Esophagus muscularis mucosa (tissue), 4 donors: ENCODE measurements around the gene MFSD6. TPM values are rescaled to one million over a fixed set of nuclear protein-coding genes. Genes with fewer than 3 reads are reported as not detected.
A peak's percentile ranks its signal among the peaks of the same experiment; 100 is the strongest.

Experiments
- DNase-seq: peaks from one replicate; pipeline ENCODE4 v3.0.0-alpha.2; 2017; ENCODE audit errors: extremely low spot score
- H3K27ac ChIP-seq, 4 donors: fragments of 200-600 bp; sonication (generic); replicated peaks in 1 of 4; 1 replicate in 3 of 4; 2 replicates in 1 of 4; pipeline ENCODE4 v1.5.1; 2016 to 2019; ENCODE audit warnings: mild to moderate bottlenecking in 1 of 4
- H3K27me3 ChIP-seq, 4 donors: fragments of 200-600 bp; sonication (generic); one replicate each; pipeline versions ENCODE4 v1.5.1 to v1.6.0; 2016 to 2019
- H3K36me3 ChIP-seq, 4 donors: fragments of 200-600 bp; sonication (generic); one replicate each; pipeline ENCODE4 v1.5.1; 2016 to 2019
- H3K4me1 ChIP-seq, 4 donors: fragments of 200-600 bp; sonication (generic); one replicate each; pipeline ENCODE4 v1.5.1; 2016 to 2019
- H3K4me3 ChIP-seq, 4 donors: fragments of 200-600 bp; sonication (generic); 1 replicate in 2 of 4; 2 replicates in 2 of 4; pipeline ENCODE4 v1.5.1; 2016 to 2019; ENCODE audit warnings: mild to moderate bottlenecking in 4 of 4, moderate library complexity in 1 of 4
- H3K9me3 ChIP-seq, 4 donors: fragments of 200-600 bp; sonication (generic); 1 replicate in 3 of 4; 2 replicates in 1 of 4; pipeline ENCODE4 v1.5.1; 2016 to 2019
- EP300 ChIP-seq: sonication (generic); formaldehyde crosslinking; IDR thresholded peaks from one replicate; pipeline ENCODE4 v1.6.1; 2017; ENCODE audit warnings: antibody characterized with exemption
- POLR2A ChIP-seq: fragments of 450-650 bp; IDR thresholded peaks from one replicate; pipeline ENCODE4 v1.6.1; 2017; ENCODE audit warnings: antibody characterized with exemption, moderate library complexity, mild to moderate bottlenecking, low read depth
- POLR2AphosphoS5 ChIP-seq, 2 donors: sonication (generic); formaldehyde crosslinking; IDR thresholded peaks; one replicate each; pipeline ENCODE4 v1.6.1; 2017; ENCODE audit warnings: antibody characterized with exemption in 2 of 2
- WGBS: methylation state at CpG from one replicate; pipeline ENCODE4 v1.1.5; 2018; 5-methylcytosine and 5-hydroxymethylcytosine counted together
- intact Hi-C: fragments of 100-400 bp; cut with DNase I; formaldehyde crosslinking; loops from one replicate; pipeline ENCODE4 v1.15.1; 2023
- total RNA-seq, 4 donors: library from RNA; depleted of rRNA; stranded (reverse); fragments of >200 nt; gene quantifications; one replicate each; pipeline versions ENCODE4 v1.1.0 to v1.2.1, GENCODE V29; 2016
- TF ChIP-seq, protein P1 (sequence below), 3 experiments: fragments of 200-600 bp in 2 of 3; fragments of 450-650 bp in 1 of 3; sonication (generic) in 2 of 3; IDR thresholded peaks; one replicate each; pipeline ENCODE4 v1.5.1; 2017 to 2019; ENCODE audit warnings: antibody characterized with exemption in 3 of 3, mild to moderate bottlenecking in 2 of 3, moderate library complexity in 1 of 3

The MFSD6 gene
- total RNA-seq, 4 donors from 2014 or later, result 145 to 180 (median 163) TPM

DNA sequence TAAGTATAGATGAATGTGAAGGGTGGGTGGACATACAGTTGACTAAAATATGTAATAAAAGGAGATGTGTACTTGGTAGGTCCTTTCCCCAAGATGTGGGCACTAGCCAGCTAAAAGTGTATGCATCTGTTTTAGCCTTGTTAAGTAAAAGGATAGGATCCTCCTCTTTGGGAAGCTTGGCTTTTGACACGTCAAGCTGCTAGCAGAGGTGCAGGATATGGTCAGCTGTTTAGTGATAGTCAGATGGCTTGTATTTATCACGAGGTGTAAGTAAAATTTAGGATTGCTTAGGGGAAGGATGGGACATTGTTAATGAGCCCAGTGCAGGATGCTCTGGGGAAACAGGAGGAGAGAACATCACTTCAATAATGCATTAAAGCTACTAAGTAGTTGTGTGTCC is 1.5 kb downstream of the MFSD6 start:
- TF ChIP-seq EP300, result no peak
- no peak for TF ChIP-seq POLR2AphosphoS5 (IDR thresholded peaks at IDR 0.05)
- TF ChIP-seq POLR2A, result no peak
- TF ChIP-seq, protein P1, sequence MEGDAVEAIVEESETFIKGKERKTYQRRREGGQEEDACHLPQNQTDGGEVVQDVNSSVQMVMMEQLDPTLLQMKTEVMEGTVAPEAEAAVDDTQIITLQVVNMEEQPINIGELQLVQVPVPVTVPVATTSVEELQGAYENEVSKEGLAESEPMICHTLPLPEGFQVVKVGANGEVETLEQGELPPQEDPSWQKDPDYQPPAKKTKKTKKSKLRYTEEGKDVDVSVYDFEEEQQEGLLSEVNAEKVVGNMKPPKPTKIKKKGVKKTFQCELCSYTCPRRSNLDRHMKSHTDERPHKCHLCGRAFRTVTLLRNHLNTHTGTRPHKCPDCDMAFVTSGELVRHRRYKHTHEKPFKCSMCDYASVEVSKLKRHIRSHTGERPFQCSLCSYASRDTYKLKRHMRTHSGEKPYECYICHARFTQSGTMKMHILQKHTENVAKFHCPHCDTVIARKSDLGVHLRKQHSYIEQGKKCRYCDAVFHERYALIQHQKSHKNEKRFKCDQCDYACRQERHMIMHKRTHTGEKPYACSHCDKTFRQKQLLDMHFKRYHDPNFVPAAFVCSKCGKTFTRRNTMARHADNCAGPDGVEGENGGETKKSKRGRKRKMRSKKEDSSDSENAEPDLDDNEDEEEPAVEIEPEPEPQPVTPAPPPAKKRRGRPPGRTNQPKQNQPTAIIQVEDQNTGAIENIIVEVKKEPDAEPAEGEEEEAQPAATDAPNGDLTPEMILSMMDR (IDR thresholded peaks at IDR 0.05), result no peak
- H3K27me3 ChIP-seq, result no peaks in the 10 kb centered on the region
- H3K27ac ChIP-seq, result peak overlapping the region; percentile 87 to 92 (median 90)
- H3K9me3 ChIP-seq, result no peaks in the 10 kb centered on the region
- no peak for DNase-seq
- peak overlapping the region; percentile 86 to 92 (median 90) for H3K4me3 ChIP-seq
- intact Hi-C loops, result loop anchor here (5.0 kb wide), 1 partner anchor 98 kb away; no protein-coding TSS in a partner anchor
- peaks cover 18 to 64% (median 53%) of the 10 kb centered on the region in 4 donors for H3K4me1 ChIP-seq
- no peaks in the 10 kb centered on the region for H3K36me3 ChIP-seq
- 32% methylated on average over 2 of the region's 2 CpGs for WGBS

DNA sequence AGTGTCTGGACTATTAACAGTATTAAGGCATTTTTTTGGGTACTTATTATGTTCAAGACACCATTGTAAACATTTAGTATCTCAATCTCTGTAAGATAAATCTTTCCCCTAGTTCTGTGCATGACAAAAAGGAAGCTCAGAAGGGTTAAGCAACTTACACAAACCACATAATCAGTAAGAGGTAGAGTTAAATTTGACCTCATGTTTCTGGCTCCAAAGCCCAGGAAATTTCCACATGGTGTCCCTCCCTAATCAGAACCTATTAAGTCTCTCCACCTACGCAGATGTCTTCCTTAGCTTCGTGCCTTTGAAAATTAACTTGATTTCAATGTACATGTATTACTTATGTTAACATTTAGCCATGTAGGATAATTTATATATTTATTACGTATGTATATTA is 2.0 kb downstream of the MFSD6 start:
- 61% methylated on average over 3 of the region's 3 CpGs for WGBS
- TF ChIP-seq POLR2AphosphoS5 (IDR thresholded peaks at IDR 0.05), result no peak
- no peaks in the 10 kb centered on the region for H3K9me3 ChIP-seq
- H3K4me3 ChIP-seq, result no peak overlapping the region
- intact Hi-C loops, result no loop called here
- H3K36me3 ChIP-seq, result no peaks in the 10 kb centered on the region
- no peaks in the 10 kb centered on the region for H3K27me3 ChIP-seq
- peak overlapping the region in 1 of 4 donors; percentile 87 for H3K27ac ChIP-seq
- no peak for DNase-seq
- H3K4me1 ChIP-seq, result peaks cover 18 to 64% (median 56%) of the 10 kb centered on the region in 4 donors

DNA sequence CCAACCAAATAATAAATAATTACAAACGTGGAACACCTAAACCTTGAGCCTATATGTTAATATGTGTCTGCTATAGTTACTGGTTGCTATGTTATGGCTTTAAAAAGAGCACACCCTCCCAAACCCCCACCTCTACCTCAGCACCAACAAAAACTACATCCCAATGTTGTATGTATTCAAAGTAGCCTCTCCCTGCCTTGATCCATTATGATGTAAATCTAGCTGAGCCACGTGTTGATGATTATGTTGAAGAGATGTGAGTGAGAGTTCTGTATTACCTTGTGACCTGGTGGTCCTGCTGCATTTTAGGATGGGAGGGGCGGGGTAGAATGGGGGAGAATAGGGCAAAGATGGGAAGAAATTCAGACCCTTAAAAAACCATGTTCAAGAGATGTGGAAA is 4.8 kb downstream of the MFSD6 start:
- intact Hi-C loops, result no loop called here
- no peak for DNase-seq
- WGBS, result 62% methylated on average over 3 of the region's 3 CpGs

DNA sequence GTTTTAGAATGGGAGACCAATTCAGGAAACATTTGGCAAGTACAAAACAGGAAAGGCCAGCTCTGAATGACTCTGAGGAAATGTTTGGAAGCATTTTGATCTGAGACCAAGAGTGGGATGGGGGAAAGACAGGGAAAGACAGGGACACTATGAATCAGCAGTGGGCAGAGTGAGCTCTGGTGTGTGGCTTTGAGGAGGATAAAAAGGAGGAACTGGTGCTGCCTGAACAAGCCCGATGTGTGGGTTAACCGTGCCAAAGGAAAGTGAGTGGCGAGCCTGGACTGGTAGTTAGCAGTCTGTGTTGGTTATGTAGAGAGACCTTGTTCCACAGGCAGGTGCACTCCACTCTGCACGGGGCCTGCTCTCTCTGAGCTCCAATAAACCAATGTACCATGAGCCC is 5.3 kb downstream of the MFSD6 start:
- peaks cover 25 to 80% (median 76%) of the 10 kb centered on the region in 4 donors for H3K4me1 ChIP-seq
- no peak for DNase-seq
- no peak overlapping the region for H3K27ac ChIP-seq
- no peaks in the 10 kb centered on the region for H3K9me3 ChIP-seq
- no peak for TF ChIP-seq EP300
- TF ChIP-seq POLR2A, result no peak
- TF ChIP-seq, protein P1 (IDR thresholded peaks at IDR 0.05), result no peak
- TF ChIP-seq POLR2AphosphoS5 (IDR thresholded peaks at IDR 0.05), result no peak
- intact Hi-C loops, result no loop called here
- no peak overlapping the region for H3K4me3 ChIP-seq
- H3K27me3 ChIP-seq, result no peaks in the 10 kb centered on the region
- 59% methylated on average over 4 of the region's 4 CpGs for WGBS
- no peaks in the 10 kb centered on the region for H3K36me3 ChIP-seq

More for the DNA sequence above, 4.8 kb downstream of the MFSD6 start:
- peaks cover 25 to 79% (median 73%) of the 10 kb centered on the region in 4 donors for H3K4me1 ChIP-seq
- no peaks in the 10 kb centered on the region for H3K9me3 ChIP-seq
- H3K36me3 ChIP-seq, result no peaks in the 10 kb centered on the region
- H3K27me3 ChIP-seq, result no peaks in the 10 kb centered on the region
- H3K4me3 ChIP-seq, result no peak overlapping the region
- no peak overlapping the region for H3K27ac ChIP-seq
- no peak for TF ChIP-seq POLR2AphosphoS5 (IDR thresholded peaks at IDR 0.05)
- TF ChIP-seq, protein P1 (IDR thresholded peaks at IDR 0.05), result no peak
- no peak for TF ChIP-seq POLR2A
- no peak for TF ChIP-seq EP300

DNA sequence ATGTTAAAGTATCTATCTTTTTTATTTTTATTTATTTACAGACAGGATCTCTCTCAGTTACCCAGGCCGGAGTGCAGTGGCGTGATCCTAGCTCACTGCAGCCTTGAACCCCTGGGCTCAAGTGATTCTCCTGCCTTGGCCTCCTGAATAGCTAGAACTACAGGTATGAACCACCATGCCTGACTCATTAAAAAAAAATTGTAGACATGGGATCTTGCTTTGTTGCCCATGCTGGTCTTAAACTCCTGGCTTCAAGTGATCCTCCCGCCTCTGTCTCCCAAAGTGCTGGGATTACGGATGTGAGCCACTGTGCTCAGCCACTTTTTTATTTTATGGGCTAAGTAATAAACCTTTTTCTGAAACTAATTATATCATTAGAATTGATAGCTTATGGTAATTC is 7.1 kb downstream of the MFSD6 start:
- TF ChIP-seq, protein P1 (IDR thresholded peaks at IDR 0.05), result no peak
- no peak for TF ChIP-seq POLR2AphosphoS5 (IDR thresholded peaks at IDR 0.05)
- no peak for TF ChIP-seq POLR2A
- no peak for TF ChIP-seq EP300
- 99% methylated on average over 4 of the region's 4 CpGs for whole genome bisulfite sequencing
- no peak overlapping the region for H3K4me3 ChIP-seq
- peaks cover 16 to 72% (median 69%) of the 10 kb centered on the region in 4 donors for H3K4me1 ChIP-seq
- DNase-seq, result no peak
- intact Hi-C loops, result no loop called here
- no peaks in the 10 kb centered on the region for H3K36me3 ChIP-seq
- no peaks in the 10 kb centered on the region for H3K27me3 ChIP-seq
- H3K9me3 ChIP-seq, result no peaks in the 10 kb centered on the region
- H3K27ac ChIP-seq, result no peak overlapping the region
